GM12892 (cell line): ENCODE data around the gene CARMIL1.

ENCODE experiments used
- POLR2A ChIP-seq: IDR thresholded peaks from 2 replicates; pipeline ENCODE4 v1.6.1; 2011; ENCODE audit warnings: low read depth, low read length, control low read depth
- POLR2AphosphoS5 ChIP-seq: IDR thresholded peaks from 2 replicates; pipeline ENCODE4 v1.6.1; 2011; ENCODE audit warnings: low read depth, low read length, control low read depth
- TAF1 ChIP-seq: IDR thresholded peaks from 2 replicates; pipeline ENCODE4 v1.6.1; 2011; ENCODE audit warnings: low read depth, mild to moderate bottlenecking, control low read depth, low read length, borderline replicate concordance

- TF ChIP-seq POLR2AphosphoS5 (no peak), POLR2A (no peak), TAF1 (no peak)
Measured at GRCh38 chr6:25446830-25447569, 167.8 kb downstream of the CARMIL1 start.
